HG03064 (cell line): ENCODE data around the gene OSM.

Experiments used
- ATAC-seq: cut with Tn5 transposase; IDR thresholded peaks from one replicate; pipeline ENCODE4 v1.9.1; 2021; ENCODE audit warnings: low read depth; ENCODE audit not compliant: unreplicated experiment

OSM gene

DNA sequence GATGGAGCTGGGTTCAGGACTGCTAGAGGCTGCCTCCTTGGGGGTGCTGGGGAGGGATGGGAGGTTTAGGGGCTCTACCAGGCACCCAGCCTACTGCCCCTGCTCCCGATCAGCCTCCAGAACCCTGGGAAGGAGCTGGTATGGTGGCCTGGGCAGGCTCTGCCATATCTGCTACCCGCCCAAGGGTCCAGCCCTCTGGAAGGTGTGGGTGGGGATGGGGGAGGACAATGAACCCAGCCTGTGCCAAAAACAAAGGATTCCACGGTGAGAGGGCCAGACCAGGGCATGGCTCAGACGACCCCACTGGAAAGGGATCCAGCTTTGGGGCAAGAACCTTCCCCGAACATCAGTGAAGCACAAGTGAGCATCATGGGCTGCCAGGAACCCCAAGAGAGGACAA lies 19.7 kb upstream of the OSM start:
- no peak for ATAC-seq

DNA sequence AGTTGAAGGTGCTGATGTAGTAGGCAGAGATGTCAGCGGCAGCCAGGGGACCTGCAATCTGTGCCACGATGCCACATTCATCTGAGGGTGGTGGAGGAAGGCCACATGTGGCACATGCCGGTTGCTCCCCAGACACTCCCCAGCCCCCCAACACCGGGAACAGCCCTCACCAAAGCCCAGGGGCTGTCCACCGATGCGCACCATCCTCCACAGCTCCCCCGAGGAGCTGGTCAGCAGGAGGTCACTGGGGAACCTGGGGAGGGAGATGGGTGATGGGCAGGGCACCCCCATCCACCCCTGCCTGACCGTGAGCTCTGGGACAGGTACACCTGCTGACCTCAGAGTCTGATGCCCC lies 19.2 kb upstream of the OSM start:
- ATAC-seq = no peak

DNA sequence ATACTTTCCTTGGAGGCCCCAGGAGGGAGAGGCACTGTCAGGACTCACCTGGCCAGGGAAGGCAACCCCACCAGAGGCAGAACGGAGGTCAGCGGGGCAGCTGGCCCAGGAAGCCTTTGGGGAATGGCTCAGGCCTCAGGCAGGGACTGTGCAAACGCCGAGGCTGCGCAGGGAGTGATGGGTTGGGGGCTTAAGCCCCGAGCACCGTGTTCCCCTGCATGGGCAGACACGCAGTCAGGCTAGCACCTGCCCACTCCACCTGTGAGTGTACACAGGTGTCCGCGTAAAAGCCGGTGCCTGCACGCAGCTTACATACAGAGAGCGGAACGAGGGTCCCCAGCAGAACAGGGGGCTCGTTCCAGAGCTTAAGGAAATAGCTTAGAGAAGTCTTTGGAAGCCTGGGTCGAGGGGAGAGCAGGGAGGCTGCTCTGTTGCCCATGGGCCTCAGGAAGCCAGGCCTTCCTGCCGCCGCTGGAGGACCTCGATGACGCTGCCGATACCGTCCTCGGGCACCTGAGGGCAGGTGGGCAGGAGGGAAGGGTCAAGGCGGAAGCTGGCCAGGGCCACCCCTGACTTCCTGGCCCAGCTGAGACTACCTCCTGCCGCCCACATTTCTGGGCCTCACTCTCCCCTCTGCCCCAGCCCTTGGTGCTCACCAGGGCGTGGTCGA lies 18.7 kb upstream of the OSM start:
- no peak for ATAC-seq

DNA sequence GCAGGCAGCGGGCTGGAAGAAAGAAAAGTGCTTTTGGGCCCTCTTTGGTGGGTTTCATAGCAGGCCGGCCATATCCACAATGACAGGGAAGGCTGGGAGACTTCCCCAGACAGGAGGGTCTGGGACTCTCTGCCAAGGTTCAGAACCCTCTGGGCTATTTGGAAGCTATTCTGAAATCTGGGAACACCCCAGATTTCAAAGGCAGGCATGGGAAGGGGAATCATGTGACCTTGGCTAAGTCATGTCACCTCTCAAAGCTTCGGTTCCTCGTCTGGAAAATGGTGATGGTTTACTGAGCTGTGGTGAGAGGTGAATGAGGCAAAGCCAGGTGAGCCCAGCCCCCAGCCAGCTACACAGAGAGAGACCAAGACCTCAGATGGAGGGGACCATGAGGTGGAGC lies 18.0 kb upstream of the OSM start:
- no peak for ATAC-seq

DNA sequence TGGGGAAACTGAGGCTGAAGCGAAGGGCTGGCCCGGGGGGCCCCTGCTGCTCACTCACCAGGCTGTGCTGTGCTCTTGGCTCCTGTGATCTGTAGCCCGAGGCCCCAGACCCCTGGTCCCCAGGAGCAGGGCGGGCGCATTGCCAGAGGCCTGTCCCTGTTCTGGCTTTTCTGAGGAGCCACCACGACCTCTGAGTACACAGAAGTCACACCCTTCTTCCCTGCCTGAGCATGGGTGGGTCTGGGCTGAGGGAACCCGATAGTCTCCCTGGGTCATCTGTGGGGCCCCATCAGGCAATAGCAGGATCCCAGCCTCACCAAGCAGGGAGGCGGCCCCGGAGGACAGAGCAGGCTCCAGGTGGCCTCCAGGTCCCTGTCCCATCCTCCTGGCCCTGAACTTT lies 17.5 kb upstream of the OSM start:
- ATAC-seq = no peak

DNA sequence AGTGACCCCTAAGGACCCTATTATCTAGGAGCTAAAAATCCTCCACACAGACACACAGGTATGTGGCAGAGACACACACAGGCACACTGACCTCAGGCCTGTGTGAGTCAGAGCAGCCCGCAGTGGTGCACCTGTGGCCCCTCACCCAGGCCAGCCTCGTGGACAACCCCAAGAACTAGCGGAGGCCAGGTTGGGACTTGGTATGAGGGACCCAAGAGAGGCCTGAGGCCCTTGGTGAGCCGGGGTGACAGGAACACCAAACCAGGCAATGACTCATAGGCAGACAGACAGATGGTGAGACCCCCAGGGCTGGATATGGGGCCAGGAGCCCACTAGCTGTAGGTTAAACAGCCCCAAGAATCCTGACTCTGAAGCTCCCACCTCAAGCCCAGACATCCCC lies 16.7 kb upstream of the OSM start:
- ATAC-seq = no peak

DNA sequence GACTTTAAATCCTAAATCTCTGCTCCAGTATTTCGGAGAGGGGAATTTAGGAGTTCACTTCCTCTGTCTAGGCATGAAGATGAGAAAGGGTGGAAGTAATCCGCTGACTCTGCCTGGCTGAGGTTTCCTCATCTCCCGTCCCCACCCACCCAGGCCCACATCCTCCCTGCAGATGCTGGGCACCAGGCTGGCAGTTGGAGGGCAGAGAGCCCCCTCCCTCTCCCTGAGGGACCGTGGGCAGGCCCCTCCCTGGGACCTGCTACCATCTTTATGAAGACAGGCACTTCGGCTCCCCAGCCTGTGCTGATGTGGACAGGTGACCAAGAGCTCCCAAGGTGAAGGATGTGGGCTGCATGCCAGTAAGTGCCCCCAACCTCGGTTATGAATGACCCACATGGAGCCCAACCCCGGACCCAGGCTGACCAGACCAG lies 16.0 kb upstream of the OSM start:
- no peak for ATAC-seq

DNA sequence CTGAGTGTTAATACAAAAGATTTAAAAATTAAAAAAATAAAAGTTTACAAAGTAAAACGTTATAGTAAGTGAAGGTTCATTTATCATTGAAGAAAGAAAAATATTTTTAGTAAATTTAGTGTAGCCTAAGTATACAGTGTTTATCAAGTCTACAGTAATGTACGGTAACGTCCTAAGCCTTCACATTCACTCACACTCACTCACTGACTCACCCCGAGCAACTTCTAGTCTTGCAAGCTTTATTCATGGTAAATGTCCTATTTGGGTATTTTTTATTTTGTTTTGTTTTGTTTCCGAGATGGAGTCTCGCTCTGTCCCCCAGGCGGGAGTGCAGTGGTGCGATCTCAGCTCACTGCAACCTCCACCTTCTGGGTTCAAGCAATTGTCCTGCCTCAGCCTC lies 13.9 kb upstream of the OSM start:
- no peak for ATAC-seq

DNA sequence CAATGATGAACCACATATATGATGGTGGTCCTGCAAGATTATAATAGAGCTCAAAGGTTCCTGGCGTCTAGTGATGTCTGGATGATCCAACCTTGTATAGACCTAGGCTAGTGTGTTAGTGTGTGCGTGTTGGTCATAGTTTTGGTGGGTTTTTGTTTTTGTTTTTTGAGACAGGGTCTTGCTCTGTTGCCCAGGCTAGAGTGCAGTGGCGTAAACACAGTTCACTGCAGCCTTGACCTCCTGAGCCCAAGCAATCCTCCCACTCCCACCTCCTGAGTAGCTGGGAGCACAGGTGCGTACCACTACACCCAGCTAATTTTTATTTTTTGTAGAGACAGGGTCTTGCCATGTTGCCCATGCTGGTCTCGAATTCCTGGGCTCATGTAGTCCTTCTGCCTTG lies 13.3 kb upstream of the OSM start:
- no peak for ATAC-seq

DNA sequence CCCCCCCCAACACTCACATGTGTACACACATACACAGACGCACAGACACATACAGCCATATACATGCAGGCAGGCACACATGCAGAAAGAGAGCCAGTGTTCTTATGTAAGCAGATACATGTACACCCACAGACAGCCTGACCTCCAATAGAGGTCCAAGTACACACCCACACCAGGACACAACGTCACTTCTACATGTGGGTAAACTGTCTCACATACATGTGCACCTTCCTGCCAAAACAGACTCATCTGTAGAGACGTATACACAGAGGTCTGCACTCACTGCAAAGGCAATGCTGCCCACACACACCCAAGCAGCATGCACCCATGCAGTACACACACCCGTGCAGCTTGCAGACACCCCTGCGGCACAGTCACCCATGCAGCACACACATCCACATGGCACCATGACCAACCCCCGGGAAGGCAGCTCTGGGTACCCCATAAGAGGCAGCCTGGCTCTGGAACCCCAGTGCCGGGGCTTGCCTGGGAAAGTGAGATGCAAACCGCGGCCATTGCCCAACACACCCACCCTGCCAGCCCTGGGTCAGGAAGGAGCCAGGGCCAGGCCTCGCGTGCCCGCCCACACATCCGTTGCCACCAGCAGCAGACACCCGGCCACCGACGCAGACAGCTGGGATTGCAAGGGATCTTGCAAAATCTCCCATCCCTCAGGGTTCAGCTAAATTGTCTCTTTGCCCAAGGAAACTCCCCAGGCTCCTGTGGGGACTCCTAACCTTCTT lies 12.6 kb upstream of the OSM start:
- ATAC-seq = no peak

DNA sequence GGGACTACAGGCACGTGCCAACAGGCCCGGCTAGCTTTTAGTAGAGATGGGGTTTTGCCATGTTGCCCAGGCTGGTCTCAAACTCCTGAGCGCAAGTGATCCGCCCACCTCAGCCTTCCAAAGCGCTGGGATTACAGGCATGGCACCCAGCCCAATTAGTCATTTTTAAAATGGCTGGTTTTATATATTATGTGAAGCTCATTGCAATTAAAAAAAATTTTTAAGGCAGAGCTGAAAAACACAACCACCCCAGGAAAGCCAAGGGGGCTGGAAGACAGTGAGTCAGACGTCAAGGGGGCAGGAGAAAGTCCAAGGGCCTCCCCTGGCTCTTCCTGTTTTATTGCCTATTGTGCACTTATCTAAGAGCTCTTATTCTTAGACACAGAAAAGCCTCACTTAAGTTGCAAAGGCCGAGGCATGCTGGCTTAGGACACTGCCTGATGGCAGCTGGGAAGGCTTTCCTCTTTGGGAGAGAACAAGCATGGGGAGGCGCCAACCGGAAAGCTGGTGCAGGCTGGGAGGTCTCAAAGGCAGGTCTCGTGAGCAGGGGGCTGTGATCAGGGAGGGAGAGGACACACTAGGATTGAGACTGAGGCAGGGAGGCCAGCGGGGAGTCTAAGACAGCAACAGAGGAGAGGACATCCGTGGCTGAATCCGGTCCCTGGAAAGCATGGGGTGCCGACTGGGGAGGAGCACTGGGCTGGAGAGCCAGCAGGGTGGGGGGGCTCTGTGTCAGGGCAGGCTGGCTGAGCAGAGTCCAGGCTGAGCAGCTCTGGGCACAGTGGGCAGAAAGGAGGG lies 11.1 kb upstream of the OSM start:
- no peak for ATAC-seq

DNA sequence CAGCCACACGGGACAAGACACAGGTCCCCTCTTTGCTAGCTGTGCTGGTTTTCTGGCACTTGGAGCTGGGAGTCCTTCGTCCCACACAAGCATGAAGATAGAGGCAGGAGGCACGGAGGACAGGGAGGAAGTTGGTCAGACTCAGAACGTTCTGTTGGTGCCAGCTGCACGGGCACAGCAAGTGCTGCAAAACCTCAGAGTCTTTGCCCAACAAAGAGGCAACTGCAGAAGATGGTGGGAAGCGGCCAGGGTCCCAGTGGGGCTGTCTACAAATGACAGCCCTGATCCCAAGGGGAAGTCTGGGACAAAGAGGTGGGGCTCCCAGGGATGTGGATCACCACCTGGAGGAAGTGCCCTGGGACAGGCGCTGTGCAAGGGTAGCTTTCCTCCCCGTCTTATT lies 9.4 kb upstream of the OSM start:
- no peak for ATAC-seq

DNA sequence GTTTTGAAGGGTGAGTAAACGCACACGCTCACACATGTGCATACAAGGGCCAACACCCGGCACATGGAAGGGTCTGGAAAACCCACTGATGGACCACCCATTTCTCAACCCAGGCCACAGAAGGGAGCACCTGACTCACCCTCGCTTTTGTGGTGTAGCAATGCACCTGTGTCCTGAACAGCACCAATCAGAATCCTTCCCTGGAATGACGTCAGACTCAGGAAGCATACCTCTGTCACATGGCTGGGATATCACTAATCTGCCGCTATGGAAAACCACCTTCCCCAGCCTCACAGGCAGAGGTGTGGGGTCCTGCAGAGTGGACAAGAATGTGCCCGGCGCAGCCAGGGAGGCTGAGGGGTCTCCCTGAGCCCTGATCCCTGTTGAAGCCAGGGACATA lies 9.0 kb upstream of the OSM start:
- no peak for ATAC-seq

DNA sequence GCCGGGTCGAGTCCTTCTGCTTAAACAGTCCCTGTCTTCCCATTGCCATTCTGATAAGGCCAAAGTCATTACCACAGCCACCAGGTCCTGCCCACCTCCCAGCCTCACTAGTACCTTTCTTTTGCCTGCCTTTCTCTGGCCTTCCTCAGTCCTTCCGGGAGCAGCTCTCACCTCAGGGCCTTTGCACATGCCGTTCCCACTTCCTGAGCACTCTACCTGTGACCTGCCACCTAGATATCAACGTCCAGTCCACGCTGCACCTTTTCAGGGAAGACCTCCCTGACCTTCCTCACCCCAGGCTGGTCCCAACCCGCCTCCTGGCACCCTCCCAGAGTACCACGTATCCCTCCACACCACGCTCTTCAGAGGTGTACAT lies 7.8 kb upstream of the OSM start:
- ATAC-seq = no peak

DNA sequence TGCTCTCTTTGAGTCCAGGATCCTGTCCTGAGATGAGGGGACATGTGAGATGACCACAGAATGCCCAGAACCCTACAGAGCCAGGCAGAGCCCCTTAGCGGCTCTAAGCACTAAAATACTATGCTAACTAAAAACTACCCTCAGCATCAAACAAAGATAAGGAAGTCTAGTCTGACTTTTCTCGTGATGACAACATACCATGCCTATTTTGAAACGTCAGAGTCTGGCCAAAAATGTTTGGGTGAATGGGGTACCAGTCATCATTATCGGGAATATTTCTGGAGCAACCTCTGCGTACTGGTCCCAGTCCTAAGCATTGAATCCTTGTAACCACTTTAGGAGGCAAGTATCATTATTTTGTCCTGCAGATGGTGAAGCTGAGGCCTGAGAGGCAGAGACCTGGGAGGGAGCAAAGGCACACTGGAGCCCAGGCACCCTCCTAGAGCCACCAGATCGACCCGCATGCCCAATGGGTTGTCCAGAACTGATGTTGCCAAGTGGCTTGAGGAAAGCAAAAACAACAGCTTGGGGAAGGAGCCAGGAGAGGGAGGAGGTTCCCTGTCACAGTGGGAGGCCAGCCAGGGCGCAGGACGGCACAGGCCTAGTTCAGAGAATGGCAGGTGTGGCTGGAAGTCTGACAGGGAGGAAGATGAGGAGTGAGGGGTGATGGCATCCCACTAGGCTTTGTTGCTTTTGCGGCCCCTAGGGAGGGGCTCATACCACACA lies 7.2 kb upstream of the OSM start:
- ATAC-seq = no peak

DNA sequence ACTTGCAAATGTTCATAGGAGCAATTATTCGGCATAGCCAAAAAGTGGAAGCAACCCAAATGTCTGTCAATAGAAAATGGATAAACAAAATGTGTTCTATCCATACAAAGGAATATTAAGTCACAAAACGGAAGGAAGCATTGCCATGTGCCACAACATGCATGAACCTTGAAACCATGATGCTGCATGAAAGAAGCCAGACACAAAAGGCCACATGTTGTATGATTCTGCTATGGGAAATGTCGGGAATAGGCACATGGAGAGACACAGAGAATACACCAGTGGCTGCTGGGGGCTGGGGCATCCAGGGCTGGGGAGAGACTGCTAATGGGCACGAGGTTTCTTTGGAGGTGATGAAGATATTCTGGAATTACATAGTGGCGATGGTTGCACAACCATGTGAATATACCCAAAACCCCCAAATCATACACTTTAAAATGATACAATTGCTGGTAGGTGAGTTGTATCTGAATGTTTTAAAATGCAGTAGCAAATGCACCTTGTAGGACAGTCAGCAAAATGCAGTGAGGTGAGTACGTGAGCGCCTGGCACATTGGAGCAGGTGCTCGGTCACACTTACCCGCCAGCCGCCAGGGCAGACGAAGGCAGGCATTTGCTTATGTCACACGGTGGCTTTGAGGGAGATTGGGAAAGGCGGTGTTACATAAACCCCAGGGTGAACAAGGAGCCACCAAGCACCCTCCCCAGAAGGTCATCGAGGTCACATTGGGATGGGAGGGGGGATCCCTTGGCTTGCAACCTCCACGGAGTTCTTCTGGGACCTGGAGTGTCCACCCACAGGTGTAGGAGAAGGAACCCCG lies 6.3 kb upstream of the OSM start:
- no peak for ATAC-seq

DNA sequence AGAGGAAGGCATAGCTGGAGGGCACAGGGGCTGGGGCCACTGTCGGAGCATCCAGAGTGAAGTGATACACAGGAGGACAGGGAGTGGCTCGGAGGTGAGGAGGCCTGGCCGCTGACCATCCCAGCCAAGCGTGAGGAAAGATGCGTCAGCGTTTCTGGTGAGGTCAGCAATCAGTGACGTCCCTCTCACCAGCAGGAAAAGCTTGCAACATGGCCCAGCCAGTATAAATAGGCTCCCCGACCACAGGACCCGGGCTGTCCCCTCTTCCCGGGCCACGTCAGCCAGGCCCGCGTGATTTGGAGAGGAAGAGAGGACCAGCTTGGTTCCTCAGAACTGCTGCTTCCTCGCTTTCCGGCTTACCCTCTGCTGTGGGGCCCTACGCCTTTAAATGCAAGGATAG lies 4.2 kb upstream of the OSM start:
- ATAC-seq = no peak

DNA sequence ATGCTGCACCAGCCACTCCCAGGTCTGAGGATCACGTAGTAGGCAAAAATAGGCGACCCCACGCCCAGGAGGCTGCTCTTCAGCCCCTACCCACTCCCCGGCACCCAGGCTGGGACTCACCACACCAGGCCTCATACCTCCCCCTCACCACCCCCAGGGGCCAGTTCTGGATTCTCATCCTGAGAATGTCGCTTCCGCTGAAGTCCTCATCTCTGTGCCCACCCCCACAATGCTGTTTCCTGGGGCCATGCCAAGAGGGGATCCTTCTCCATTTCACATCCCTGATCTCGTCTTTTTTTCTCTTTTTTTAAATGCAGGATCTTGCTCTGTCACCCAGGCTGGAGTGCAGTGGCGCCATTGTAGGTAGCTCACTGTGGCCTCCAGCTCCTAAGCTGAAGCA lies 1.7 kb upstream of the OSM start:
- ATAC-seq = no peak

DNA sequence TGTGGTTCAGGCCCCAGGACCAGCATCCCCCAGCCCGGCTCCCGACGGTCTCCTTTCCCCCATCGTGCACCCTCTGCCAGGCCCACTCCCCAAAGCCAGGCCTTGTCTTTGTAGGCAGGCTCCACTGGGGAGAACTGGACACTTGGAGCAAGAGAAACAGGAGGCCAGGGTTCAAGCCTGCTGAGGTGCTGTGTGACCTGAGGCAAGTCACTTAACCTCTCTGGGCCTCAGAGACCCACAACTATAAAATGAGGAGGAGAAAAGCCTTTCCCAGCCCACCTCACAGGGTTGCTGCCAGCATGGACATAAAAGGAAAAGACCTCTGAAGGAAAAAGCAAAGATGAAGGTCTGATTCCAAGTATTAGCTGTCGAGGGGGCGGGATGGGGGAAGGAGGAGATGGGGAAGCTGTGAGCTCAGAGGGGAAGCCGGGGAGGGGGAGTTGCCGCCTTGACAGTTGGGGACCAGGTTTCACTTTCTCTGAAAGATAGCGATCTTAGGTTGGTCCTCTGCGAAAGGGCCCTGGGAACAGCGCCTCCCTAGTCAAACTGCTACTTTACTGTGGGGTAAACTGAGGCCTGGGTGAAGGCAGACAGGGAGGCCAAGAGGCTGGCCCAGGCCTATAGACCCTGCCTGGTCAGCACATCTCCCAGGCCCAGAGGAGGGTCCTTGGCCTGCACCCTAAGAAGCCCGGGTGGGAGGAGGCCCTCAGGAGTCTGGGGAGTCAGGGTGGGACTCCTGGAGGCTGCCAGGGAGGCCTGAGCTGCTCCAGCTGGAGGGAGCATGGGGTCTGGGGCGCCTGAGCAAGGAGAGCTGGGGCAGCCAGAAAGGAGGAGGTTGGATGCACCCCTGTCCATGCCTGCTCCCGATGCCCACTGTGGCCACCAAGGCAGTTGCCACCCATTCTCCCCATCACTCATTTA lies 991 bp upstream of the OSM start:
- ATAC-seq = no peak
